ENCODE data around the gene GRM4.

DNA sequence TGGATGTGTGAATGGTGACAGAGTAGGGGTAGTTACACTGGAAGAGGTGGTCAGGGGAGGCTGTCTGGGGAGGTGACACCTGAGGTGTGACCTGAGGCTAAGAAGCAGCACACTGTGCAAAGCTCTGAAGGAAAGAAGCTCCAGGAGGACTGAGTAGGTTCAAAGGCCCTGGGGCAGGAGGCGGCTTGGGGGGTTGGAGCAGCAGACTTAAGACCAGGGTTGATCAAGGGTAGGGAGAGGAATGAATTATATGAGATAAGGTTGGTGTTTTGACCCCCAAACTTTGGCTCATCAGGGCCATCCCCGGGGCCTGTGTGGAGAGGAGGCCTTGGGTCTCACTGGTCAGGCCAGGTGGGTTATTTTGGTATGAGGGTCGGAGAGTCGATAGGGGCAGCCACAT lies 166.1 kb downstream of the GRM4 start:
- TF ChIP-seq, protein P1, sequence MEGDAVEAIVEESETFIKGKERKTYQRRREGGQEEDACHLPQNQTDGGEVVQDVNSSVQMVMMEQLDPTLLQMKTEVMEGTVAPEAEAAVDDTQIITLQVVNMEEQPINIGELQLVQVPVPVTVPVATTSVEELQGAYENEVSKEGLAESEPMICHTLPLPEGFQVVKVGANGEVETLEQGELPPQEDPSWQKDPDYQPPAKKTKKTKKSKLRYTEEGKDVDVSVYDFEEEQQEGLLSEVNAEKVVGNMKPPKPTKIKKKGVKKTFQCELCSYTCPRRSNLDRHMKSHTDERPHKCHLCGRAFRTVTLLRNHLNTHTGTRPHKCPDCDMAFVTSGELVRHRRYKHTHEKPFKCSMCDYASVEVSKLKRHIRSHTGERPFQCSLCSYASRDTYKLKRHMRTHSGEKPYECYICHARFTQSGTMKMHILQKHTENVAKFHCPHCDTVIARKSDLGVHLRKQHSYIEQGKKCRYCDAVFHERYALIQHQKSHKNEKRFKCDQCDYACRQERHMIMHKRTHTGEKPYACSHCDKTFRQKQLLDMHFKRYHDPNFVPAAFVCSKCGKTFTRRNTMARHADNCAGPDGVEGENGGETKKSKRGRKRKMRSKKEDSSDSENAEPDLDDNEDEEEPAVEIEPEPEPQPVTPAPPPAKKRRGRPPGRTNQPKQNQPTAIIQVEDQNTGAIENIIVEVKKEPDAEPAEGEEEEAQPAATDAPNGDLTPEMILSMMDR (IDR thresholded peaks at IDR 0.05) = no peak
- no peak for TF ChIP-seq POLR2A (IDR thresholded peaks at IDR 0.05)

Measured in heart left ventricle (tissue), 13 donors.